Mesendoderm (in vitro differentiated cells): ENCODE measurements around the gene GLTP.

Source experiments
- DNase-seq: peaks from one replicate; pipeline ENCODE4 v3.0.0; 2013
- H2AK5ac ChIP-seq: 2 replicates; pipeline ENCODE4 v1.6.1; 2013; ENCODE audit warnings: low read length, inconsistent platforms
- H2BK120ac ChIP-seq: 2 replicates; pipeline ENCODE4 v1.6.1; 2013; ENCODE audit warnings: low read depth, mild to moderate bottlenecking, low read length, moderate library complexity, mixed read lengths
- H2BK15ac ChIP-seq: replicated peaks from 2 replicates; pipeline ENCODE4 v1.6.1; 2013; ENCODE audit warnings: low read depth, mild to moderate bottlenecking, moderate library complexity
- H2BK5ac ChIP-seq: 2 replicates; pipeline ENCODE4 v1.6.1; 2013; ENCODE audit warnings: low read length, inconsistent platforms
- H3K18ac ChIP-seq: 2 replicates; pipeline ENCODE4 v1.6.1; 2013; ENCODE audit warnings: mild to moderate bottlenecking, low read length, mixed read lengths
- H3K23ac ChIP-seq: one replicate; pipeline ENCODE4 v1.6.1; 2013; ENCODE audit warnings: low read length
- H3K27ac ChIP-seq: 2 replicates; pipeline ENCODE4 v1.5.1; 2013; ENCODE audit warnings: low read depth, mild to moderate bottlenecking, inconsistent platforms, low read length, moderate library complexity
- H3K27me3 ChIP-seq: 2 replicates; pipeline ENCODE4 v1.6.1; 2013; ENCODE audit warnings: low read length, control low read depth, mild to moderate bottlenecking, inconsistent platforms; ENCODE audit not compliant: insufficient read depth, poor library complexity
- H3K36me3 ChIP-seq: 2 replicates; pipeline ENCODE4 v1.6.1; 2013; ENCODE audit warnings: low read length, inconsistent platforms; ENCODE audit not compliant: control insufficient read depth, insufficient read depth
- H3K4ac ChIP-seq: one replicate; pipeline ENCODE4 v1.6.1; 2013; ENCODE audit warnings: low read depth, mild to moderate bottlenecking, low read length, moderate library complexity
- H3K4me1 ChIP-seq: 2 replicates; pipeline ENCODE4 v1.6.1; 2013; ENCODE audit warnings: low read depth, low read length, inconsistent platforms; ENCODE audit not compliant: control insufficient read depth
- H3K4me2 ChIP-seq: 2 replicates; pipeline ENCODE4 v1.6.1; 2013; ENCODE audit warnings: low read length
- H3K4me3 ChIP-seq: 2 replicates; pipeline ENCODE4 v1.5.1; 2013; ENCODE audit warnings: mild to moderate bottlenecking, low read length
- H3K56ac ChIP-seq: one replicate; pipeline ENCODE4 v1.6.1; 2013; ENCODE audit warnings: low read length
- H3K79me1 ChIP-seq: 2 replicates; pipeline ENCODE4 v1.6.1; 2013; ENCODE audit warnings: low read length, inconsistent platforms
- H3K79me2 ChIP-seq: 2 replicates; pipeline ENCODE4 v1.6.1; 2013; ENCODE audit warnings: mild to moderate bottlenecking, low read length; ENCODE audit not compliant: control insufficient read depth, insufficient read depth
- H3K9ac ChIP-seq: 2 replicates; pipeline ENCODE4 v1.6.1; 2013; ENCODE audit warnings: low read length, inconsistent platforms
- H4K5ac ChIP-seq: one replicate; pipeline ENCODE4 v1.6.1; 2013; ENCODE audit warnings: low read length
- H4K8ac ChIP-seq: one replicate; pipeline ENCODE4 v1.6.1; 2013; ENCODE audit warnings: low read depth, mild to moderate bottlenecking, control low read depth, low read length, moderate library complexity
- WGBS: extraction: QIAGEN DNeasy Blood & Tissue Kit; methylation state at CpG from one replicate; pipeline ENCODE4 v1.1.7; 2013; ENCODE audit warnings: low lambda C conversion rate, missing lambda C conversion rate; ENCODE audit not compliant: insufficient coverage; ENCODE audit errors: extremely low coverage; 5-methylcytosine and 5-hydroxymethylcytosine counted together

The GLTP gene

DNA sequence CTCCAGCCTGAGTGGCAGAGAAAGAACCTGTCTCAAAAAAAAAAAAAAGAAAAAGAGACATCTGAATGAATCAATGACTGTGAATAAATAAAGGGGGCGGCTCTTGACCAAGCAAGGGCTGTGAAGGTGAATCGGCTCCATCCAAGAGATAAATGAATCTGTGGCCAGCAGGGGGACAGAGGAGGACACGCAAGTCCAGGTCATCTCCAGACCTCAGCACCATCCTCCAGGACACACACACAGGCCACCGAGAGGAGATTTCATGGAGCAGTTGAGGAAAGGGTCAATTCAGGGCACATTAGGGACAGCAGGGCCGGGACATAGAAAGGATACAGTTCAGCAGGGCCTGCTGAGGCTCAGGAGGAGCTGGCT, 68.7 kb downstream of the GLTP start:
- no peaks in the 10 kb centered on the region for H3K27me3 ChIP-seq
- H3K56ac ChIP-seq = no peak overlapping the region
- H3K36me3 ChIP-seq = no peaks in the 10 kb centered on the region
- H3K23ac ChIP-seq = no peak overlapping the region
- no peaks in the 10 kb centered on the region for H3K79me1 ChIP-seq
- H3K79me2 ChIP-seq = no peaks in the 10 kb centered on the region
- no peak overlapping the region for H3K9ac ChIP-seq
- no peak overlapping the region for H3K18ac ChIP-seq
- no peak overlapping the region for H3K4me2 ChIP-seq
- H3K4me3 ChIP-seq = no peak overlapping the region
- H3K4ac ChIP-seq = no peak overlapping the region
- H4K8ac ChIP-seq = no peak overlapping the region
- peak; percentile 41 for DNase-seq
- no peak overlapping the region for H2BK5ac ChIP-seq
- H2BK120ac ChIP-seq = no peak overlapping the region
- no peak overlapping the region for H4K5ac ChIP-seq
- no peak overlapping the region for H2AK5ac ChIP-seq
- no peak overlapping the region for H3K27ac ChIP-seq
- WGBS = no CpG with 5 or more reads among the region's 5 CpGs
- no peaks in the 10 kb centered on the region for H3K4me1 ChIP-seq
- no peak overlapping the region for H2BK15ac ChIP-seq

DNA sequence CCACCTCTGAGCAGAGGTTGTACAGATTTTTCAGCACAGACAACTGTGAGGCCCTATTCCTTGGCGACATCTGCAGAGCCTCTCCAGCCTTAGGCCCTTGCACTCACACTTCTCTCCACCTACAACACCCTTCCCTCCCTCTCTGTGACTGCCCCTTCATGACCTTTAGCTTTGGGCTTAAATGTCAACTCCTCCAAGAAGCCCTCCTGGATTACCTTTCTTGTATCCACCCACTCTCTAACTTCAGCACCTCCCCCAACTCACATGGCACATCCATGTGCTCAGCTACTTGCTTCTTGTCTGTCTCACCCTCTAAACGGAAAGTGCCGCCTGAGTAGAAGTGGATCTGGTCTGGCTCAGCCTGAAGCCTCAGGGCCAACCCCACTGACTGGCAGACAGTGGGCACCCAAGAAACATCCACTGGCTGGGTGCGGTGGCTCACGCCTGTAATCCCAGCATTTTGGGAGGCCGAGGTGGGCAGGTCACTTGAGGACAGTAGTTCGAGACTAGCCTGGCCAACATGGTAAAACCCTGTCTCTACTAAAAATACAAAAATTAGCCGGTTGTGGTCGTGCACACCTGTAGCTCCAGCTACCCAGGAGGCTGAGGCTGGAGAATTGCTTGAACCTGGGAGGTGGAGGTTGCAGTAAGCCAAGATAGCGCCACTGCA, 69.3 kb downstream of the GLTP start:
- H3K56ac ChIP-seq = no peak overlapping the region
- no peak overlapping the region for H3K9ac ChIP-seq
- H3K27ac ChIP-seq = no peak overlapping the region
- no peak overlapping the region for H4K8ac ChIP-seq
- H2BK120ac ChIP-seq = no peak overlapping the region
- H3K79me2 ChIP-seq = no peaks in the 10 kb centered on the region
- no peaks in the 10 kb centered on the region for H3K79me1 ChIP-seq
- no peaks in the 10 kb centered on the region for H3K36me3 ChIP-seq
- H4K5ac ChIP-seq = no peak overlapping the region
- no peaks in the 10 kb centered on the region for H3K27me3 ChIP-seq
- H3K18ac ChIP-seq = no peak overlapping the region
- no peak for DNase-seq
- no peak overlapping the region for H2BK5ac ChIP-seq
- no CpG with 5 or more reads among the region's 10 CpGs for WGBS
- no peak overlapping the region for H2BK15ac ChIP-seq
- no peak overlapping the region for H3K4ac ChIP-seq
- H3K4me3 ChIP-seq = no peak overlapping the region
- no peak overlapping the region for H3K4me2 ChIP-seq
- no peaks in the 10 kb centered on the region for H3K4me1 ChIP-seq
- no peak overlapping the region for H3K23ac ChIP-seq
- H2AK5ac ChIP-seq = no peak overlapping the region

DNA sequence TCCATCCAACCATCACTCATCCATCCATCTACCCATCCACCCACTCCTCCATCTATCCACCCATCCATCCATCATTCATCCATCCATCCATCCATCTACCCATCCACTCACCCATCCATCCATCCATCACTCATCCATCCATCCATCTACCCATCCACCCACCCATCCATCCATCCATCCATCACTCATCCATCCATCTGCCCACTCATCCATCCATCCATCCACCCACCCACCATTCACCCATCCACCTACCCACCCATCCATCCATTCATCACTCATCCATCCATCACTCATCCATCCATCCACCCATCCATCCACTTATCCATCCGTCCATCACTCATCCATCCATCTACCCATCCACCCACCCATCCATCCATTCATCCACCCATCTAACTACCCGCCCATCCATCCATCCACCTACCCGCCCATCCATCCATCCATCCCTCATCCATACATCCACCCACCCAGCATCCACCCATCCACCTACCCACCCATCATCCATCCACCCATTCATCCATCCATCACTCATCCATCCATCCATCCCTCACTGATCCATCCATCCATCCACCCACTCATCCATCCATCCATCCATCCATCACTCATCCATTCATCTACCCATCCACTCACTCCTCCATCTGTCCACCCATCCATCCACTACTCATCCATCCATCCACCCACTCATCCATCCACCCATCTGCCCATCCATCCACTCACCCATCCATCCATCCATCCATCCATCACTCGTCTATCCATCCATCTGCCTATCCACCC, 71.3 kb downstream of the GLTP start:
- Histone ChIP-seq H3K4ac (no peak overlapping the region), H4K8ac (no peak overlapping the region), H3K4me1 (no peaks in the 10 kb centered on the region), H3K36me3 (no peaks in the 10 kb centered on the region), H3K56ac (no peak overlapping the region), H4K5ac (no peak overlapping the region), H3K4me2 (no peak overlapping the region), H2BK120ac (no peak overlapping the region), H2BK5ac (no peak overlapping the region), H3K79me2 (no peaks in the 10 kb centered on the region), H2BK15ac (no peak overlapping the region), H3K9ac (no peak overlapping the region), H3K27ac (no peak overlapping the region), H3K23ac (no peak overlapping the region), H3K79me1 (no peaks in the 10 kb centered on the region), H3K4me3 (no peak overlapping the region), H3K18ac (no peak overlapping the region), H3K27me3 (no peaks in the 10 kb centered on the region), H2AK5ac (no peak overlapping the region)
- WGBS = 100% methylated on average over 2 of the region's 4 CpGs
- DNase-seq = no peak

DNA sequence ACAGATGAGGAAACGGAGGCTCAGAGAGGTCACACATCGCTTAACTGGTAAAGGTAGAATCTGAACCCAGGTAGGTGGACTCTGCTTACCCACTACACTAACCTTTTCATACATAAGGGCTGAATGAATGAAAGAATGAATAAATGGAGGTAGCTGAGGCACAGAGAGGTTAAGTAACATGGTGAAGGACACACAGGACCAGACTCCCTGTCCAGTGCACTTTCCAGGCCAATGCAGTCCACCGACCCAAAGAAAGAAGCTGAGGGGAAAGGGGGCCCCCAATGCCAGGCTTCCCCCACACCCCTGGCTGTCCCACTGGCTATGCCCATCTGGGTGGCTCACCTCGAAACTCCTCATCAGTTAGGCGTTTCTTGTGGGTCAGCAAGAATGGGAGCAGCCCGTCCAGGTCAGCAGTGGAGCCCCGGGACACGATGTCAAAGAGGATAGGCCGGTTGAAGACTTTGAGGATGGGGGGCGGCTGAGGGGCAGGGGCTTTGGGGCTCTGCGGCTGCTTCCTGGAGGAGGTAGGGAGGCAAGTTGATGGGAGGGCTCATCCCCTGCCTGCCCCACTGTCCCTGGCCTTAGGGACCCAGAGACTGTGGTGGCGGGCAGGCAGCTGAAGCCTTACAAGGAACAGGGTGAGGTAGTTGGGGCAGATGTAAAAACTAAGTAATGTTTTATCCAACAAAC, 72.2 kb downstream of the GLTP start:
- Histone ChIP-seq H3K18ac (no peak overlapping the region), H3K23ac (no peak overlapping the region), H3K4me1 (no peaks in the 10 kb centered on the region), H3K9ac (no peak overlapping the region), H2AK5ac (no peak overlapping the region), H3K27me3 (no peaks in the 10 kb centered on the region), H2BK5ac (no peak overlapping the region), H3K4me2 (no peak overlapping the region), H4K8ac (no peak overlapping the region), H3K79me1 (no peaks in the 10 kb centered on the region), H3K4me3 (no peak overlapping the region), H3K56ac (no peak overlapping the region), H3K27ac (no peak overlapping the region), H4K5ac (no peak overlapping the region), H2BK15ac (no peak overlapping the region), H3K79me2 (no peaks in the 10 kb centered on the region), H3K36me3 (no peaks in the 10 kb centered on the region), H3K4ac (no peak overlapping the region), H2BK120ac (no peak overlapping the region)
- no peak for DNase-seq
- WGBS = no CpG with 5 or more reads among the region's 12 CpGs

GRCh38 chr12:109804820-109805761, 75.2 kb downstream of the GLTP start:
- Histone ChIP-seq H3K56ac (peak overlapping the region; percentile 34), H3K18ac (no peak overlapping the region), H3K4me2 (no peak overlapping the region), H2BK15ac (no peak overlapping the region), H2BK5ac (no peak overlapping the region), H3K4me1 (no peaks in the 10 kb centered on the region), H2BK120ac (no peak overlapping the region), H3K36me3 (no peaks in the 10 kb centered on the region), H2AK5ac (no peak overlapping the region), H3K9ac (no peak overlapping the region), H3K27me3 (no peaks in the 10 kb centered on the region), H3K4ac (no peak overlapping the region), H4K8ac (no peak overlapping the region), H3K79me2 (no peaks in the 10 kb centered on the region), H3K23ac (no peak overlapping the region), H3K4me3 (no peak overlapping the region), H3K79me1 (no peaks in the 10 kb centered on the region), H4K5ac (no peak overlapping the region), H3K27ac (no peak overlapping the region)
- peak; percentile 65 for DNase-seq
- WGBS = no CpG with 5 or more reads among the region's 12 CpGs
